Bronchial epithelial cell (primary cell): Measurements from ENCODE around the gene ANKRD33B. TPM values are rescaled to one million over a fixed set of nuclear protein-coding genes. Genes with fewer than 3 reads are reported as not detected.
A peak's percentile ranks its signal among the peaks of the same experiment; 100 is the strongest.

Source experiments
- DNase-seq: peaks from one replicate; pipeline ENCODE4 v3.0.0-alpha.2; 2010; ENCODE audit warnings: low read depth
- FAIRE-seq: peaks from 2 replicates; lab custom pipeline; 2011; peaks lifted over from hg19 to GRCh38; lab: Jason Lieb, UNC
- H3K27me3 ChIP-seq: 2 replicates; pipeline ENCODE4 v1.5.1; 2011; ENCODE audit warnings: low read length; ENCODE audit not compliant: control insufficient read depth, insufficient read depth
- H3K36me3 ChIP-seq: 2 replicates; pipeline ENCODE4 v1.5.1; 2011; ENCODE audit warnings: low read length; ENCODE audit not compliant: control insufficient read depth, insufficient read depth
- H3K4me3 ChIP-seq: 2 replicates; pipeline ENCODE4 v1.5.1; 2011; ENCODE audit warnings: mild to moderate bottlenecking, low read depth, low read length, control low read depth
- CTCF ChIP-seq: IDR thresholded peaks from 2 replicates; pipeline ENCODE4 v1.5.1; 2011; ENCODE audit warnings: mild to moderate bottlenecking, moderate library complexity, low read length, control low read depth, inconsistent platforms; ENCODE audit not compliant: insufficient read depth, severe bottlenecking
- total RNA-seq: library from RNA; depleted of rRNA; stranded (reverse); fragments of >200 nt; gene quantifications from 2 replicates; pipeline ENCODE4 v1.2.1, GENCODE V29; 2014

Gene ANKRD33B
- total RNA-seq, 1 donor from 2014 or later, result under 0.01 TPM

DNA sequence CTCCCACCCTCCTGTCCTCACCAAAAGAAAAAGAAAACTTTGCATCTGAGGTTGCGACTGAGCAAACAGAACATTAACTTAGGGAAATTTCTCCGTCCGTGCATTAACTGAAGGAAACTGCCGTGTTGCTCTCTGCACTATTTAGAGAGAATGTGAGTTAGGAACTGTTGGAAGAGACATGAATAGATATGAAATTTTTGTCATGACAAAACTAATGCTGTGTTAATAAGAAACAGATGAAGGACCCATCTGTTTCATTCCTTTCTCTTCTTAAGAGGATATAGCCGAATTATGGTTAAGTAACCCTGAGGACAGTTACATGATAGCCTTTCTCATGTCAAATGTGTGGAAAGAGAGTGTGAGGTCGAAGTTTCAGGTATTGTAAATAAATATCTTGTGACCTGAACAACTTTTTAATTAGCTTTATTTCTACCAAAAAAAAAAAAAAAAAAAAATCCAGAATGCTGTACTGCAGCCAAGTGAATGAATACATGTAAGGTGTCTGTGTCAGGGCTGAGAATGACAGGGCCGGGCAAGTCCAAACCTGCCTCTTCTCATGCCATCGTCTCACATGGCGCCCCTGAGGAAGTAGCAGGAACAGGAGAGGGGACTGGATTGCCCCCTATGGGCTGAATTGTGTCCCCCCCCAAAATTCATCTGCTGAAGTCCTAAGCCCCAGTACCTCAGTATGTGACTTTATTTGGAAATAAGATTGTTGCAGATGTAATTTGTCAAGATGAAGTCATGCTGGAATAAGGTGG lies 35.6 kb upstream of the ANKRD33B start:
- Histone ChIP-seq H3K27me3 (no peaks in the 10 kb centered on the region), H3K36me3 (no peaks in the 10 kb centered on the region), H3K4me3 (no peak overlapping the region)
- TF ChIP-seq CTCF, result peak; percentile 34
- DNase-seq (peak; percentile 87), FAIRE-seq (no peak)

- FAIRE-seq (no peak), DNase-seq (no peak)
- H3K27me3 ChIP-seq, result no peaks in the 10 kb centered on the region
- H3K36me3 ChIP-seq, result no peaks in the 10 kb centered on the region
- no peak overlapping the region for H3K4me3 ChIP-seq
- no peak for TF ChIP-seq CTCF
These were observed 35.0 kb upstream of the ANKRD33B start for GRCh38 chr5:10528827-10529226.

DNA sequence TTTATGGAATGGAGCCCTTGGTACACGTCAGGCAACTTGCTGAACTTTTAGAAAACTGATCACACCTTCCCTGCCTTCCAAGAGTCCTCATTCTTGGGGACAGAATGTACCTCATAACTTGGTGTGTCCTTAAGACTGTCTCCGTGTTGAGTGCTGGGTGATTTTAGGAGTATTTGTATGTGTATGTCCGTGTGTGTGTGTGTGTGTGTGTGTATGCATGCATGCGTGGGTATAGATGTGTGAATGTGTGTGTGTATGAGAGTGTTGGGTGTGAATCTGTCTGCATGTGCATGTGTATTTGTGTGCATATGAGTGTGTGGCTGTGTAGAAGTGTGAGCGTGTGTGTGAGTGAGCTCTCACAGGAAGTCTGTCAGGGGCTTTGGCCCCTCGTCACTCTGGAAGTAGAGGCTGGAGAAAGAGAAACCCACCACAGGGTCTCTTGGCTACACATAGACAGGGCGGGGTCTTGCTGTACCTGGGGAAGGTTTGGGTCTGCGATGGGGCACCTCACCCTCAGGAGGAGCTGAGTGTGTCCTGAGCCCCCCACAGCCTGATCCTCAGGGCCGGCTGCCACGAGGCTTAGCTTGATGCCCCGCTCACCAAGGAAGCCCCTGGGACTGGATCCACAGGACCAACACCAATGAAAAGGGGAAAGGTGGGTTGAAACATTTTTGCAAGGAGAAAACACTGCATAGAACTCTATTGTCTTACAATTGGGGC lies 33.1 kb upstream of the ANKRD33B start:
- FAIRE-seq, result no peak
- H3K4me3 ChIP-seq, result no peak overlapping the region
- no peak for TF ChIP-seq CTCF
- H3K27me3 ChIP-seq, result no peaks in the 10 kb centered on the region
- DNase-seq, result no peak
- H3K36me3 ChIP-seq, result no peaks in the 10 kb centered on the region

DNA sequence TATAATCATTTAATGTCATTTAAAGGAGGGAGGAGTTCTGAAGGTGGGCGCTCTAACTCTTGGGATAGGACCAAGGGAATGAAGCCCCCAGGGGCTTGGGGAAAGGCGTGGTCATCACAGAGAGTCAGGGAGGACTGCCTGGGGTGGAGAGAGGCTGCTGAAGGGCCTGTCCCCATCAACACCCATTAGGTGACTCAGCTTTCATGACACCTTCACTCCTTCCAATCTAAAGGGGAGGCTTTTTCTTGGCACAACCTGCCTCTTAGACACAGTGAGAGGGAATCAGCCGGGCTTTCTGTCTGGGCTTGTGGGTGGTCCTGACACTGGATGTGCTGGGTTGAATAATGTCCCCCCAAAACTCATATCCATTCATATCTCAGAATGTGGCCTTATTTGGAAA lies 31.4 kb upstream of the ANKRD33B start:
- no peak for TF ChIP-seq CTCF
- DNase-seq (no peak), FAIRE-seq (no peak)
- Histone ChIP-seq H3K4me3 (no peak overlapping the region), H3K36me3 (no peaks in the 10 kb centered on the region), H3K27me3 (peaks cover under 1% of the 10 kb centered on the region)

DNA sequence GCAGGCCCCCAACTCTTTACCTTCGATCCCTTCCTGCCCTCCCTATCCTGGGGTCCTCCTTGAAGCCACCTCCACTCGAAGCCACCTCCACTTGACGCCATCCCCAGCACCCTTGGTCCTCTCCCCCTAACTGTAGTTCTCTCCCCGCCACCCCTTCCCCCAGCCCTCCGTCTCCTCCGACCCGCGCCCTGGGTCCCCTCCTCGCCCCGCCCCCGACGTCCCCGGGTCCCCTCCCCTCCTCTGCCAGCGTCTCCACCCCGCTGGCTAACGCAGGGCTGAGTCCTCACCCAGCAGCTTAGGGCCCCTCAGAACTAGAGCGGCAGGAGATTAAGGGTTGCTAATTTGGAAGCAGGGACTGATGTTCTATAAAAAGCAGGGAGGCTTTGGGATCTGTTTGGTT lies 30.6 kb upstream of the ANKRD33B start:
- no peak for FAIRE-seq

More for the DNA sequence above, 30.6 kb upstream of the ANKRD33B start:
- DNase-seq, result no peak
- no peak for TF ChIP-seq CTCF
- Histone ChIP-seq H3K36me3 (no peaks in the 10 kb centered on the region), H3K4me3 (no peak overlapping the region), H3K27me3 (peaks cover 2% of the 10 kb centered on the region)
